SK-N-SH (cell line): ENCODE data around the gene WDFY1. TPM values are rescaled to one million over a fixed set of nuclear protein-coding genes. Genes with fewer than 3 reads are reported as not detected.

Experiments
- CTCF ChIA-PET: fragments of 300-600, 350-600 bp; formaldehyde crosslinking; extraction: SDS; loops from one replicate; lab custom pipeline; 2021; lab: Yijun Ruan, JAX
- POLR2A ChIA-PET: fragments of 350-600 bp; sonication (Branson Sonifier 250); formaldehyde crosslinking; extraction: SDS; loops from one replicate; lab custom pipeline; 2020; ENCODE audit warnings: antibody characterized with exemption, inconsistent platforms; lab: Yijun Ruan, JAX
- DNase-seq: peaks from one replicate; pipeline ENCODE4 v3.0.0; 2012
- H2AFZ ChIP-seq: fragments of 200-600 bp; sonication (generic); 2 replicates; pipeline ENCODE4 v1.8.1; 2016; ENCODE audit warnings: antibody characterized with exemption, mild to moderate bottlenecking, low read depth
- H3F3A ChIP-seq: fragments of 200-600 bp; sonication (generic); replicated peaks from 2 replicates; pipeline ENCODE3; 2016; ENCODE audit warnings: antibody characterized with exemption, mild to moderate bottlenecking; ENCODE audit not compliant: insufficient read depth
- H3K27ac ChIP-seq, 2 experiments: fragments of 200-500 bp in 1 of 2; fragments of 200-600 bp in 1 of 2; sonication (Bioruptor generic) in 1 of 2; sonication (generic), shearing (Covaris generic) in 1 of 2; 2 replicates each; pipeline versions ENCODE4 v1.5.1 to v1.6.1; 2014 to 2016; ENCODE audit warnings: low read depth in 2 of 2, inconsistent platforms in 1 of 2, low read length in 1 of 2, mild to moderate bottlenecking in 1 of 2, mixed read lengths in 1 of 2
- H3K27me3 ChIP-seq: fragments of 200-600 bp; sonication (generic), shearing (Covaris generic); 2 replicates; pipeline ENCODE4 v1.6.1; 2016; ENCODE audit warnings: mixed run types; ENCODE audit not compliant: insufficient read depth
- H3K36me3 ChIP-seq, 2 experiments: fragments of 200-500 bp in 1 of 2; fragments of 200-600 bp in 1 of 2; sonication (Bioruptor generic) in 1 of 2; sonication (generic) in 1 of 2; replicated peaks in 1 of 2; 2 replicates each; pipeline versions ENCODE3 to v1.5.1; 2014 to 2016; ENCODE audit warnings: low read length in 1 of 2, mild to moderate bottlenecking in 1 of 2; ENCODE audit not compliant: insufficient read depth in 2 of 2, control insufficient read depth in 1 of 2
- H3K4me1 ChIP-seq, 2 experiments: fragments of 200-500 bp in 1 of 2; fragments of 200-600 bp in 1 of 2; sonication (Bioruptor generic) in 1 of 2; sonication (generic), shearing (Covaris generic) in 1 of 2; 2 replicates each; pipeline versions ENCODE4 v1.5.1 to v1.6.1; 2014 to 2016; ENCODE audit warnings: low read depth in 1 of 2, low read length in 1 of 2, mixed run types in 1 of 2; ENCODE audit not compliant: insufficient read depth in 2 of 2, control insufficient read depth in 1 of 2
- H3K4me2 ChIP-seq: fragments of 200-600 bp; sonication (generic), shearing (Covaris generic); 2 replicates; pipeline ENCODE4 v1.6.1; 2017; ENCODE audit warnings: mixed run types
- H3K4me3 ChIP-seq, 2 experiments: fragments of 200-500 bp in 1 of 2; fragments of 200-600 bp in 1 of 2; sonication (Bioruptor generic) in 1 of 2; sonication (generic), shearing (Covaris generic) in 1 of 2; 2 replicates each; pipeline versions ENCODE4 v1.5.1 to v1.8.1; 2014 to 2016; ENCODE audit warnings: low read depth in 2 of 2, inconsistent platforms in 1 of 2, low read length in 1 of 2, mild to moderate bottlenecking in 1 of 2, mixed read lengths in 1 of 2, moderate library complexity in 1 of 2
- H3K79me2 ChIP-seq: fragments of 200-600 bp; sonication (generic); 2 replicates; pipeline ENCODE4 v1.8.1; 2017; ENCODE audit warnings: mild to moderate bottlenecking; ENCODE audit not compliant: insufficient read depth
- H3K9ac ChIP-seq: fragments of 200-600 bp; sonication (generic); 2 replicates; pipeline ENCODE4 v1.6.1; 2017; ENCODE audit warnings: mixed run types
- H3K9me2 ChIP-seq: fragments of 200-600 bp; sonication (generic); 2 replicates; pipeline ENCODE4 v1.6.1; 2017; ENCODE audit warnings: mixed run types
- H3K9me3 ChIP-seq: fragments of 200-600 bp; sonication (generic); 2 replicates; pipeline ENCODE4 v1.6.1; 2017; ENCODE audit warnings: mixed run types, mild to moderate bottlenecking, moderate library complexity
- H4K20me1 ChIP-seq: fragments of 200-600 bp; sonication (generic); 2 replicates; pipeline ENCODE4 v1.6.1; 2017; ENCODE audit warnings: mild to moderate bottlenecking, mixed run types; ENCODE audit not compliant: insufficient read depth
- CTCF ChIP-seq: fragments of 200-600 bp; sonication (generic); IDR thresholded peaks from 2 replicates; pipeline ENCODE4 v1.6.1; 2017; ENCODE audit warnings: antibody characterized with exemption, mild to moderate bottlenecking, moderate library complexity
- ELF1 ChIP-seq: IDR thresholded peaks from 2 replicates; pipeline ENCODE4 v1.4.0; 2012
- EP300 ChIP-seq, 2 experiments: IDR thresholded peaks; 2 replicates each; pipeline versions ENCODE4 v1.4.0 to v1.6.1; 2012; ENCODE audit warnings: borderline replicate concordance in 1 of 2, low read depth in 1 of 2, low read length in 1 of 2
- EZH2phosphoT487 ChIP-seq: fragments of 200-600 bp; sonication (generic); IDR thresholded peaks from 2 replicates; pipeline ENCODE4 v1.6.1; 2017; ENCODE audit warnings: low read depth, mixed run types, mild to moderate bottlenecking, antibody characterized with exemption, moderate library complexity, borderline replicate concordance
- FOSL2 ChIP-seq: IDR thresholded peaks from 2 replicates; pipeline ENCODE4 v1.4.0; 2012; ENCODE audit warnings: low read depth, mild to moderate bottlenecking, moderate library complexity, borderline replicate concordance
- JUND ChIP-seq: IDR thresholded peaks from 2 replicates; pipeline ENCODE4 v1.4.0; 2012
- MXI1 ChIP-seq: IDR thresholded peaks from 2 replicates; pipeline ENCODE4 v1.6.1; 2012; ENCODE audit warnings: mild to moderate bottlenecking, low read depth, low read length, improper control_type of control experiment
- NRF1 ChIP-seq: IDR thresholded peaks from 2 replicates; pipeline ENCODE4 v1.6.1; 2012; ENCODE audit warnings: low read depth, mild to moderate bottlenecking, low read length
- PBX3 ChIP-seq: IDR thresholded peaks from 2 replicates; pipeline ENCODE4; 2012
- POLR2AphosphoS5 ChIP-seq: IDR thresholded peaks from 2 replicates; pipeline ENCODE4 v1.6.1; 2012; ENCODE audit warnings: low read depth, low read length
- RAD21 ChIP-seq: IDR thresholded peaks from 2 replicates; pipeline ENCODE4 v1.6.1; 2012; ENCODE audit warnings: mild to moderate bottlenecking, low read length
- RXRA ChIP-seq: IDR thresholded peaks from 2 replicates; pipeline ENCODE4 v1.4.0; 2012; ENCODE audit warnings: low read depth, mild to moderate bottlenecking, borderline replicate concordance
- SIN3A ChIP-seq: IDR thresholded peaks from 2 replicates; pipeline ENCODE4 v1.6.1; 2012; ENCODE audit warnings: low read depth, mild to moderate bottlenecking, low read length, moderate library complexity, borderline replicate concordance
- TAF1 ChIP-seq: IDR thresholded peaks from 2 replicates; pipeline ENCODE4 v1.6.1; 2012; ENCODE audit warnings: low read depth, mild to moderate bottlenecking, low read length, moderate library complexity, borderline replicate concordance
- USF2 ChIP-seq: fragments of 150-350 bp; IDR thresholded peaks from 2 replicates; pipeline ENCODE4 v1.6.1; 2017; ENCODE audit warnings: antibody characterized with exemption, low read length, low read depth, borderline replicate concordance
- YY1 ChIP-seq: IDR thresholded peaks from 2 replicates; pipeline ENCODE4 v1.4.0; 2012; ENCODE audit warnings: low read depth, mild to moderate bottlenecking
- ZBTB33 ChIP-seq: IDR thresholded peaks from 2 replicates; pipeline ENCODE4 v1.4.0; 2012; ENCODE audit warnings: low read depth, borderline replicate concordance
- WGBS: methylation state at CpG from one replicate; pipeline ENCODE4 v1.1.6; 2017; ENCODE audit warnings: low lambda C conversion rate; 5-methylcytosine and 5-hydroxymethylcytosine counted together
- polyA plus RNA-seq, 3 experiments: library from polyadenylated mRNA; depleted of rRNA; stranded (reverse); fragments of >200 nt; gene quantifications; 2 replicates each; pipeline ENCODE4 v1.2.3, GENCODE V29; 2012

The WDFY1 gene
- polyA plus RNA-seq, 1 of the 3 experiments (the other 2 are of a cell fraction), result 21.7 TPM

- TF ChIP-seq YY1 (no peak), FOSL2 (no peak), ZBTB33 (no peak), CTCF (no peak), NRF1 (no peak), USF2 (no peak), EP300 (IDR thresholded peaks at IDR 0.05; ENCODE audit: borderline replicate concordance in 1 of 2, low read depth in 1 of 2, low read length in 1 of 2) (no peak), PBX3 (no peak), EZH2phosphoT487 (no peak)
Observed at GRCh38 chr2:223923976-223924375, 21.2 kb downstream of the WDFY1 start (continued).

- POLR2A ChIA-PET, result no interaction called here
Observed at GRCh38 chr2:223922308-223922707, 22.8 kb downstream of the WDFY1 start.

More at GRCh38 chr2:223922308-223922707, 22.8 kb downstream of the WDFY1 start:
- DNase-seq, result no peak
- WGBS, result 94% methylated on average over 3 of the region's 3 CpGs
- Histone ChIP-seq H3K9me3 (no peaks in the 10 kb centered on the region; the same call in 1 of the 2 replicates), H4K20me1 (peaks cover 41% of the 10 kb centered on the region), H3K79me2 (peaks cover 100% of the 10 kb centered on the region), H3K4me3 (no peak overlapping the region), H3K36me3 (peaks cover 0 to 8% of the 10 kb centered on the region in 2 experiments), H3K27me3 (no peaks in the 10 kb centered on the region), H3K9me2 (no peaks in the 10 kb centered on the region), H3F3A (peaks cover 10% of the 10 kb centered on the region), H3K4me1 (no peaks in the 10 kb centered on the region), H3K9ac (no peak overlapping the region), H3K27ac (no peak overlapping the region), H2AFZ (no peak overlapping the region), H3K4me2 (no peak overlapping the region)
- CTCF ChIA-PET, result no interaction called here
- TF ChIP-seq JUND (no peak), ELF1 (no peak), EP300 (IDR thresholded peaks at IDR 0.05; ENCODE audit: borderline replicate concordance in 1 of 2, low read depth in 1 of 2, low read length in 1 of 2) (no peak), SIN3A (no peak), RAD21 (no peak), TAF1 (no peak), FOSL2 (no peak), MXI1 (no peak), EZH2phosphoT487 (no peak), RXRA (no peak), POLR2AphosphoS5 (no peak), PBX3 (no peak)
